NCI-H2081 (cell line): Measurements from ENCODE around the gene EEPD1.

Source experiments
- DNase-seq, 2 experiments: peaks; one replicate each; lab custom pipeline; 2025; lab: John Stamatoyannopoulos, UW

EEPD1 gene

DNA sequence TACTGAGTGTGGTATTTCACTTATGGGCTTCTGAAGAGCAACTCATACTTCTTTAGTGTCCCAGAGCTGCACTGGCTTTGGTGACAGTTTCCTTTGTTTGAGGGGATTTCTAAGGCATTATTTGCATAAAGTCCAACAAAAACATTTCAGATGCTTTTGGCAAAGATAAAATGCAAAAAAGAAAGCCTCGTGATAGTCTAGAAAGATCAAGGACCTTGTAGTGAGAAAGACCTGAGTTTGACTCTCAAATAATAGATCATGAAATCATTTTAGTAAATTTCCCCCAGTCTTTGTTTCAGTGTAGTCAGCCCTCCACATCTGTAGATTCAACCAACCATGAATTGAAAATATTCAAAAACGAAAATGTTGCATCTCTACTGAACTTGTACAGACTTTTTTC is 107.4 kb downstream of the EEPD1 start:
- no peak for DNase-seq

DNA sequence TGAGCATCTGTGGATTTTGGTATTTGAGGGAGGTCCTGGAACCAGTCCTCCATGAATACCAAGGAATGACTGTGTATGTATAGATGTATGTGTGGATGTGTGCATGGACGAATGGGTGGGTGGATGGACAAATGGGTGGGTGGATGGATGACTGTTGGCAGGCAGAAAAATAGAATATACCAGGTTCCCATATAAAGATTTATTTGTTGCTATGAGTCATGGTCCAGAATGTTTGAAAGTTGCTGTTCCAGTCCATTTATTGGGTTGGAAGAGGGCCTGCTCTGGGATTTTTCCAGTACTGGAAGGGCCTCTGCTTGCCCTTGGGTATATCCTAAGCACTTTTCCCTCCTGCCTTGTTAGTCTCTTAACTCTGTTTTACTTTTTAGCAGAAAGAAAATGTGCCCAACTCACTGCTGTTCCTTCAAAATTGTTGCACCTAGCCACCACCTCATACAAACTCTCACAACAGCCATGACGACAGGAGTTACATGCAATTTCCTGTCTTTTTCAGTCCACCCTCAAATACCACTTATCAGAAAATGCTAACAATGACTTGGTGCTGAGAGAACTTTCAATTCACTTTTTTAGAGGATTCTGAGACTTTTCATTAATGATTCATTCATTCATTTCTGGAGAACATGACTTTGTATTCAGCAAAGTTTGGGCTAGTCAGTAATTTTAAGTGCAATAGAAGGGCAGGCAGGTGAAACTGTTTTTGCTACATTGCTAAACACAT is 108.1 kb downstream of the EEPD1 start:
- no peak for DNase-seq

DNA sequence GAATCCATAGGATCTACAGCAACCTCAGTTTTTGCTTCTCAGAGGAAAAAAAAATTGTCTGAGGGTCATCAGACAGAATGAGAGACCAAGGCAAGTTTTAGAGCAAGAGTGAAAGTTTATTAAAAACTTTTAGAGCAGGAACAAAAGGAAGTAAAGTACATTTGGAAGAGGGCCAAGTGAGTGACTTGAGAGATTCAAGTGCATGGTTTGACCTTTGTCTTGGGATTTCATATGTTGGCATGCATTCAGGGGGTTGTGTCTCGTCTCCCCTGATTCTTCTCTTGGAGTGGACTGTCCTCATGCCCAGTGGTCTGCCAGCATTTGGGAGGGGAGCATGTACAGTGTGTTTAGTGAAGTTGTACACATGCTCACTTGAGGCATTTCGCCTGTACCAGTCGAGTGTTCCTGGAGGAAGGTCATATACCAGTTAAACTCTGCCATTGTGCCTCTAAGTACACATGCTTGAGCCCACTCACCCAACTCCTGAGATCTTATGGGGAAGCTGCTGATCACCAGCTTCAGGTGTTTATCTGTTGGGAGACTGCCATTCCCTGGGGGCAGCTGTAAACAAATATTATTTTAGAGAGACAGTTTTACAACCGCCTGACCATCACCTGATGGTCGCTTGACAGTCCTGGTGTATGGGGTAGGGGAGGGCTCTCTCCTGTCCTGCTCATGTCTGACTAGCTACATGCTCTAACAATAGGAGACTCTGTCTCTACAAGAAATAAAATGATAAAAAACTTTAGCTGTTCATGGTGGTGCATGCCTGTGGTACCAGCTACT is 109.4 kb downstream of the EEPD1 start:
- no peak for DNase-seq

DNA sequence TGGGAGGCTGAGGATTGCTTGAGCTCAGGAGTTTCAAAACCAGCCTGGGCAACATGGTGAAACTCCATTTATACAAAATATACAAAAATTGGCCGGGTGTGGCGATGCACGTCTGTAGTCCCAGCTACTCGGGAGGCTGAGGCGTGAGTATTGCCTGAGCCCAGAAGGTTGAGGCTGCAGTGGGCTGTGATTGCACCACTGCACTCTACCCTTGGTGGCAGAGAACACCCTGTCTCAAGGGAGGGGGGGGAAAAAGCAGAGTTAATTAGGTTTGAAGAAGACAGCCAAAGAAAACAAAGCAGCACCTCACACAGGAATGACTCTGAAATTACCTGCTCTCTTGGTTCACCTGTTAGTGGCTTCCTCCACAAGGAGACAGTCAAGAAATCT is 110.0 kb downstream of the EEPD1 start:
- no peak for DNase-seq

DNA sequence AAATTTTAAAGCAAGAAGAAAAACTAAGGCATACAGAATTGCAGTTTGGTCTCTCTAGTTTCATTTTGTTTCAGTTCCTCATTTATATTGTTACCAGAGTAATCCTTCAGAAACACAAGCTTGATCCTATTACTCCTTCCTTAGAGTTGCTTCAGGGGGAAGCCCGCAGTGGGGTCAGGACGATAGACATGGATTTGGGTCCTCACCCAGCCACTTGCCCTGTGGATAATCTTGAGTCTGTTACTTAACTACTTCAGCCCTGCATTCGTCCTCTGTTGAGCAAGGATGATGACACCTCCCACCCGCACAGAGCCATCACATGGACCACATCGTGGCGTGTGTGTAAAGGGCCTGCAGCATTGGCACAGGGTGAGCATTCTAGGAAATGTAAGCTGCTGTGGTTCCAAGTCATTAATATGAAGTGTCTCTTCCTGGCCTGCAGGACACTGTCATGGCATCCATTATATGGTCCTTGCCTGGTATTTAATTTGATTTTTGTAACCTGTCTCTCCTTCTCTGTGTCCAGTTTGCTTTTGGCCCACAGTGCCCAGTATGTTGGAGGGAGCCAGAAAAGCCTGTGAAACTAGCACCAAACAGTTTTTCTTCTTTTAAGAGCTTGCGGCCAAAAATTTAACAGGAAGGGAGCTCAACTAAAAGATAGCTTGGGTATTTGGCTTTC is 111.2 kb downstream of the EEPD1 start:
- DNase-seq, result no peak

DNA sequence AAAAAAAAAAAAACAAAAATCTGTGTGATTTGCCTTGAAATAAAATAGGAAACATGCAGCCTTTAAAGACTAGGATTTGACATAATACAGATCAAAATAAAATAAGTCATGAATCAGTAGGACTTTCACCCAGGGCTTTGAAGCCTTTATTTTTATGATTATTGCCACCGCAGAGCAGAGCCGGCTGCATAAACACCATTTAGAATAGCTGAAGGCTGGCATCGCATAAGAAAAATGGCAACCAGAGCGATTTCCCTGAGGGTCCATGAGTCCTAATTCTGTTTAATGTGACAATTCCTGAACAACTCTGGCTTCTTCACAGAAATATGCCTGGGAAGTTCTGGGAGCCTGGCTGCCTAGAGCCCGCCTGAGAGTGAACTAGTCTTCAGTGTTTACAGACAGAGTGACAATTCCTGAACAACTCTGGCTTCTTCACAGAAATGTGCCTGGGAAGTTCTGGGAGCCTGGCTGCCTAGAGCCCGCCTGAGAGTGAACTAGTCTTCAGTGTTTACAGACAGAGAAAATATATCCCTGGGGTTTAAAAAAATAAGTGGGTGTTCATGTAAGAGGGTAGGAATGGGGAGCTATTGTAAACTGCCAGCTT is 112.0 kb downstream of the EEPD1 start:
- no peak for DNase-seq

DNA sequence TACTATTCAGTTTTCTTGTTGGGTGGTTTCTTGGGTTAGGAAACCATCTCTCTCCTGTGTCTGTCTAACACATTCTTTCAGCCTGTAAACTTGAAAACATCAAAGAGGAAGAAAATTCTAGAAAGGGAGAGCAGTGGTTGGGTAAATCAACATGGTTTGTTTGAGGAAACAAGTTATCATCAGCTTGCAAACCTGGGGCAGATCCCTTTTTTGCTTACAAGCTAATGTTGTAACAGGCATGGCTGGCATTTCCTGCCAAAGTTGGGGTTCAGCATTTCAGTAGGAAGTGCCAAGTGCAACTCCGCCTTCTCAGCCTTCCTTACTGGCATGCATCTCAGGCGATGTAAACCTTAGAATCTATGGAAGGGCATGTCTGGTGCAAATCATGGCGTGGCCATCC is 112.6 kb downstream of the EEPD1 start:
- no peak for DNase-seq

DNA sequence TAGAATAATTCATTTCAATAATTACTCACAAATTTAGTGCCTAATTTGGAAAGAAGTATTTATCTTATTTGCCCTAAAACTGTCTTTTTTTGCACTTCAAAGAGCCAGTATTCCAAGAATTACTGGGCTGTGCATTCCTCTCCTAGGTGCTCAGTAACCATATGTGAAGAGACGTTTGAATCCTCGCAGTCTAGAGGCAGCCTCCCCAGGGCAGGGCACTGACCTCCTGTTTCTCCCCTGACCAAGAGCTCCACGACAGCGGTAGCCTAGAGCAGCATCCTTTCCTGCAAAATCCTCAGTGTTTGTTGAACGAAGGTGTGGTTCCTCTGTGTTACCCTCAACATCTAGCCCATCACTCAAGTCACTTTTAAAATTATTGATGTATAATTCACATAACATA is 113.1 kb downstream of the EEPD1 start:
- no peak for DNase-seq

DNA sequence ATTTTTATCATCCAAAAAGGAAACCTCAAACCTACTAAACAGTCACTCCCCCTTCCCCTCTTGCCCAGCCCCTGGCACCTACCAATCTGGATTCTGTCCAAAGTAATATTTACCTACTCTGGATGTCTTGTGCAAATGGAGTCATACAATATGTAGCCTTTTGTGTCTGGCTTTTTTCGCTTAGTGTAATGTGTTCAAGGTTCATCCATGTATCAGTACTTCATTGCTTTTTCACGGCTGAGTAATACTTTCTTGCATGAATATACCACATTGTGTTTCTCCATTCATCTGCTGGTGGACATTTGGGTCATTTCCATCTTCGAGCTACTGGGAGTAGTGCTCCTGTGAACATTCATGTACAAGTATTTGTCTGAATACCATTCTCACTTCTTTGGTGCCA is 113.6 kb downstream of the EEPD1 start:
- DNase-seq, result peak; percentile 19 to 50

DNA sequence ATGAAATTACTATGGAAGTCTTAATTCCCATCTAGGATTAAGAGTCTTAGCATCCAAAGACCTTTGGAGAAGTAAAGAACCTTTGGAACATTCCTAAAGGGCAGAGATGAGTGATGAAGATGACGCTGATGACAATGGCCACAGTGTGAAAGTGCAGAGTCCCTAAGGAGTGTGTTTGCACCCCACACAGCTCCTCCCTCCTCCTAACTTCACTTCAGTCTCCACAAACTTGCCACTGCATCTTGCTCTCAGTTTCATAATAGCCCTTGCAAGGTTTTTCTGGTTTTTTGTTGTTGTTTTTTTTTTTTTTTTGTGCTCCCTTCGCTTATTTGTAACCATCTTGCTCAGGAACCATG is 119.1 kb downstream of the EEPD1 start:
- no peak for DNase-seq

DNA sequence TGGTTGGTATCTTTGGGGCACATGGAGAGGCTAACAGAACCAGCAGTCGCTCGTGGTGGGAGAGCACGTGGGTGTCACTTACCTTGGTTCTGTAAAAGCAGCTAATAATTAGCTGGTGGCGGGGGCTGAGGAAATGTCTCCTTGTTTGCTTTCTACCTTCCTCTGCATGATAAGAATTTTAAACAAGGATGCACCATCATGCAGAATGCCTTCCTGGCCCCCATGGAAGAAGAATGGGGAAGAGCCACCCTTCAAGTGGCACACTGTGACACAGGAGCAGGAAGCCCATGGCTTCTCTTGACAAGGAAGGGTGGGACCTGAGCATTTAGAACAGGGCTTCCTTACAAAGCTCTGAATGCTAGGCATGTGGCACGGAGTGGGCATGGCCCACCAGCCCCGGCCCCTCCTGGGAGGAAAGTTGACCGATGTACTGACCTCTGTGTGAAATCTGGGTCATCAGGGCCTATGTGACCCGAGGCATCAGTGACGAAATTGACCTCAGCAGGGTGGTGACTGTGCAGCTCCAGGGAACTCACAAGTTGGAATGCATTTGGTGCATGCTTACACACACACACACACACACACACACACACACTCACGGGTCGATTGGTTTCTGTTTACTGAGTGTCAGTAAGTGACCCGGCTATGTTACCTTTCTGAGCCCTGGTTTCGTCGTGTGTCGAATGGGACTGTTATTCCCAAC is 119.7 kb downstream of the EEPD1 start:
- DNase-seq, result no peak

DNA sequence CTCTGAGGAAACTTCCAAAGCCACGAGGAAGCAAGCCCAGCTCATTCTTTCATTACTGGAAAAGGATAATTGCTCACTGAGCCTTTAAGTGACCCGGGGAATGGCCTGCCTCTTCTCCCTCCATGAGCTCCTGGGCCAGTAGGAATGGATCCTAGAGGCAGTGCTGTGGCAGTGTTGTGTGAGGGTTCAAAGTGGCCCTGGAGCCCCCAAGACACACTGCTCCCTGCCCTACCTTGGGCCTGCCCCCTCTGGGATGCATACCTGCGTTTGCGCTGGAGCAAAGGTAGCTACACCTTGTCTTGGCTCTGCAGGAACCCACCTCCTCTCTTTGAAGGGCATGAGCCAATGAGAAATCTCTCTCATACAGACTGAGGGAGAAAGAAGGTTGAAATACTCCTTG is 120.8 kb downstream of the EEPD1 start:
- no peak for DNase-seq

DNA sequence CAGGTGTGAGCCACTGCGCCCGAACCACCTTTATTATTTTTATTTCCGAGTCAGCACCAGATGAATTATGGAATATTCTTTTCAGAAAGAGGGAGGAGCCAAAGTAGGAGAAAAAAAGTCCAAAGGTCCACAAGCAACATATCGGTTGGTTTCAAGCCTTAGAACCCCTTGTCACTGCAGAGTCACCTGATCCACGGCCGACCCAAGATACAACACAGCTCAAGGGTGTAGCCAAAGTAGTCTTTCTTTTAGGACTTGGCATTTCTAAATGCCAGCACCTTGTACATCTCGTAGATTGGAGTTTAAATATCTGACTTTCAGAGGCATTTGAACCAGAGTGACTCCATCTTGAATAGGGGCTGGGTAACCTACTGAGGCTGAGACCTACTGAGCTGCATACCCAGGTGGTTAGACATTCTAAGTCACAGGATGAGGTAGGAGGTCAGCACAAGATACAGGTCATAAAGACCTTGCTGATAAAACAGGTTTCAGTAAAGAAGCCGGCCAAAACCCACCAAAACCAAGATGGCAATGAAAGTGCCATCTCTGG is 122.8 kb downstream of the EEPD1 start:
- DNase-seq, result no peak

DNA sequence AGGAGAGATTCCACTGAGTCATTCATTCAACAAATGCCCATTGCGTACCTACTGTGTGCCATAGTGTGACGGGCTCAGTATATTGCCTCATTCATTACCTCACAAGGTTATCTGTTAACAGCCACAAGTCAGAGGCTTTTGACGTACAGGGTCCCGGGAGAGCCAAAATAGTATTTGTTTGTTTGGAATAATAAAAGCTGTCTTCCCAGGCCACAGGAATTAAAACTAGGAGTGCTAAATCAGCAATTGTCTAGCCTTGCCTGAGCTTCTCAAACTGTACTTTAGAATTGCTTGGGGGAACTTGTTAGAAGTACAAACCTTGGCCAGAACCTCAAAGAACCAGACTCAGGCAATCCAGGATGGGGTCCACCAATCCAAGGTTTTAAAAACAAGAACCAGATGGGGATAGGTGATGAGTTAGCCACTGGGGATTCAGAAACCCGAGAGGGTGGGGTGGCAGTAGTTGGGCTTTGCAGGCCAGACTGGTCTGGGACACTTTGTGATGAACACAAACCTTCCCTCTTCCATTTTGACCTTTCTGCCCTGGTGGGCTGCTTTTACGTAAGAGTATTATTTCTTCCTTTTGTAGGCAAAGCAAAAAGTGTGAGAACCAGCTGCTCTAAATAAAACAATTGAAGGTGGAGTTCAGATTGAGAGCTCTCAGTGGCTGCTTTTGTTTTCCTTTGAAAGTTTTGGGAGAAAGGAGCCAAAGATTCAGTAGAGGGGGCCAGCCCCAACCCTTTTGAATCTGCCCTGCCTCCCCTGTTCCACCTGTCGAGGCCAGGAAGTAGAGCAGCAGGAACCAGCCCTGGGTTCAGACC is 123.6 kb downstream of the EEPD1 start:
- no peak for DNase-seq

DNA sequence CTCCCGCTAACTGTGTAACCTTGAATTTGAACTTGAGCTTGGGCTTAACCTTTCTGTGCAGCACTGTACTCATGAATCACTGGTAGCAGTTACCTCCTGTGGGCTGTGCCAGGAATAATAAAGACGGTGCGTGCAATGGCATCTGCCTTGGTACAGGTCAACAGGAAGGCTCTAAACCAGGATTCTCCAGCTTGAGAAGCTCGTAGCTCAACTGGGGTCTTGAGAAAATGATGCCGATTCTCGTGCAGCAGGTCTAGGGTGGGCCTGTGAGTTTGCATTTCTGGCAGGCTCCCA is 124.1 kb downstream of the EEPD1 start:
- no peak for DNase-seq

DNA sequence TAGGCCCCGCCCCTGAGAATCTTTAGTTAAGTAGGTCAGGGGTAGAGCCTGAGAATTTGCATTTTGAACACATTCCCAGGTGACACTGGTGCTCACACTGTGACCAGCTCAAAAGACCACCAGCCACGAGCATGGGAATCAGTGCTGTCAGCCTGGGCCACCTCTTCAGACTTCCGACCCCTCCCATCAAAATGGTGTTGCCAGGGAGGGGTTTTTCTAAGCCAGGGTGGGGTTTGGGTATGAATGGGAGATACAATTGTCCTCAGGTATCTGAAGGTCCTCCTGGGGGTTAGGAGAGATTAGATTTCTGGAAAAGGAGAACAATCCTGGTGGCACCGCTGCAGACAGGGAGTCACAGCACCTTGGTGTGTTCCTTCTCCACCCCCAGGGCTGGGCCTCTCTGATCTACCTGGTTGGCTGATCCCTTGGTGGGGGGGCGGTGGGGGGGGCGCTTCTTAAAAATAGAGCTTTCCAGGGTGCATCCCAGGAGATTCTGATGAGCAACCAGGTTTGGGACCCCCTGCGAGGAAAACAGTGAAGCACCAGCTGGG is 125.1 kb downstream of the EEPD1 start:
- DNase-seq, result no peak

DNA sequence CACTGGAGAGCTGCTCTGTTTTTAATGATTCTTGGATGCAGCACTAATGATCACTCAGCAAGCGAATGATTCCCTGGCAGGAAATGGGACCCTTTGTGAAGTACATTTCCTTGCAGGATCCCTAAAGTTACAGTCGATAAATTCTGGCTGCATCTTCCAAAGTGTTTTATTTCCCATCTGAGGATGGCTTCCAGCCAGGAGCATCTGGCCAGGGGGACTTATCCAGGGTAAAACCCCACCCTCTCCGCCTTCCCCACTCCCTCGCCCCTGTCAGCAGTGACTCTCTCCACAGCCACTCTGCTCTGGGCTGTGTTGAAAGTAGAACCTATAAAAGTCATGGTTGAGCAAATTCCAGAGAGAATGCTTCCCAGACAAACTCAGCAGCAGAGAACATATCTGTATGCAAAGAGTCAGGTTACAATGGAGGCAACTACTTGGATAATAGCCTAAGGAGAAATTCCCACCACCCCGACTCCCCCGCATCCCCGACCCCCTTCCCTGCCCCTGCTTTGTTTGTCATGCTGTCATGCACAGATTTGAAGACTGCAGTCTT is 125.6 kb downstream of the EEPD1 start:
- peak; percentile 60 to 64 for DNase-seq

DNA sequence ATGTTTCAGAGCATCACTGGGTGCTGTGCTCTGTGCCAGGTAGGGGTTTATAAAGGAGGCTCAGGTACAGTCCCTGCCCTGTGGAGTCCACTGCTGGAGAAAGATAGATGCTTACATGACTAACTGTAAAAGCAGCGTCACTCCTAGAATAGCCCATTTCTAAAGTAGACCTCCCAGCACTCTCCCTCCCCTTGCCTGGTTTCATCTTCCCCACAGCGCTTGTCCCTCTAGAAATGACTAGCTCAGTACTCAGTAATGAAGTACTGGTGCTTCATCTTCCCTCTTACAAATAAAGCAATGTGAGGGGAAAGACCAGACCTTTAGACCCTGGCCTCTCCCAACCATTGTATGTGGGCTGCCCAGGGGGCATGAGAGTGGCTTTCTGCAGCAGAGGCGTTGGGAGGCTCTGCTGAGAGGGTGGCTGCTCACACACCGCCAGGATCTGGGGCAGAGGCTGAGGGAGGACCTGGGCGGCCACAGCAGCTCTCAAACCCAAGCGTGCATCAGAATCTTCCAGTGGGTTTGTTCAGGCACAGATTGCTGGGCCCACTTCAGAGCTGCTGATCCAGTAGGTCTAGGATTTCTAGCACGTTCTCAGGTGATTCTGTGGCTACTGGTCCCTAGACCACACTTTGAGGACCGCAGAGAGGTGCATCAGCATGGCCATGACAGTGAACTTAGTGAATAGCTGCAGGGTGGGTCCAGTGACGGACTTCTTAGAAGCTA is 126.3 kb downstream of the EEPD1 start:
- no peak for DNase-seq

DNA sequence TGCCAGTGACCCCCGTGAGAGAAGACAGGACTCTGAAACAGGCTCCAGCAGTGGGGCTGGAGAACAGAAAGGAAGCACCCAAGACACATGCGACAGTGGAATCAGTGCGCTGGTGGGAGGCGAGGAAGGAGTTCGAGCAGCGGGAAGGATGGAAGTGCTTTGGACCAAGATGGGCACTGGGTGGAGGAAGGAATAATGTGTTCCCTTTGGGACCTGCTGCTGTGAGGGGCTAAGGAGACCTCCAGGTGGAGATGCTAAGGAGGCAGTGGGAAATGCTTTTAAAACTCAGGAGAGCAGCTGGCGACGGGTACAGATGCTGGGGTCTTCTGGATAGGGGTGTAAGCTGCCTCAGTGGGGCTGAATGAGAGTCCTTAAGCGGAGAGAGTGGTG is 126.9 kb downstream of the EEPD1 start:
- no peak for DNase-seq
